Activated CD4-positive, alpha-beta memory T cell treated with anti-CD3 and anti-CD28 coated beads for 36 hours (primary cell): ENCODE results near the gene PRMT9. TPM values are rescaled to one million over a fixed set of nuclear protein-coding genes. Genes with fewer than 3 reads are reported as not detected.
A peak's percentile ranks its signal among the peaks of the same experiment; 100 is the strongest.

ENCODE experiments used
- CTCF ChIA-PET: fragments of 350-600 bp; sonication (Branson Sonifier 250); formaldehyde crosslinking; loops from one replicate; lab custom pipeline; 2021; ENCODE audit warnings: antibody characterized with exemption, inconsistent platforms; lab: Charles Lee
- POLR2A ChIA-PET: fragments of 350-600 bp; sonication (Branson Sonifier 250); formaldehyde crosslinking; loops from one replicate; lab custom pipeline; 2021; ENCODE audit warnings: antibody characterized with exemption; lab: Charles Lee
- DNase-seq: peaks from one replicate; pipeline ENCODE4 v3.0.0-alpha.2; 2020
- H3K27ac Mint-ChIP-seq: one replicate; pipeline ENCODE4 v1.8.0; 2021; ENCODE audit warnings: mixed read lengths
- H3K27me3 Mint-ChIP-seq: one replicate; pipeline ENCODE4 v1.8.0; 2021; ENCODE audit warnings: mixed read lengths
- H3K36me3 Mint-ChIP-seq: one replicate; pipeline ENCODE4 v1.8.0; 2021; ENCODE audit warnings: mixed read lengths
- H3K4me1 Mint-ChIP-seq: one replicate; pipeline ENCODE4 v1.8.0; 2021; ENCODE audit warnings: low read depth, mixed read lengths
- H3K4me3 Mint-ChIP-seq: one replicate; pipeline ENCODE4 v1.8.0; 2021; ENCODE audit warnings: mild to moderate bottlenecking, mixed read lengths
- H3K9me3 Mint-ChIP-seq: one replicate; pipeline ENCODE4 v1.8.0; 2021; ENCODE audit warnings: mixed read lengths
- intact Hi-C: fragments of 100-400 bp; cut with micrococcal nuclease; formaldehyde crosslinking; loops from one replicate; pipeline ENCODE4 v1.15.1; 2023
- total RNA-seq, 2 experiments: library from RNA; stranded (reverse); gene quantifications; one replicate each; pipeline ENCODE4 v1.2.3, GENCODE V29; 2021

PRMT9 gene
- total RNA-seq, 2 experiments from 2014 or later = 7.9 to 8.3 TPM

GRCh38 chr4:147678106-147678505 lies 5.9 kb downstream of the PRMT9 start:
- CTCF ChIA-PET = no interaction called here
- H3K36me3 Mint-ChIP-seq = peaks cover 4% of the 10 kb centered on the region
- intact Hi-C loops = no loop called here

GRCh38 chr4:147674496-147674895 lies 9.5 kb downstream of the PRMT9 start:
- ChIA-PET CTCF (interaction anchor here (3.9 kb wide), 1 partner anchor 192 kb away, joined by 21 read pairs; no protein-coding TSS in a partner anchor), POLR2A (no interaction called here)
- intact Hi-C loops = no loop called here
- Mint-ChIP-seq H3K9me3 (no peaks in the 10 kb centered on the region), H3K4me1 (no peaks in the 10 kb centered on the region), H3K27ac (no peak overlapping the region), H3K36me3 (peaks cover 20% of the 10 kb centered on the region), H3K4me3 (no peak overlapping the region), H3K27me3 (no peaks in the 10 kb centered on the region)
- no peak for DNase-seq

More at GRCh38 chr4:147678106-147678505, 5.9 kb downstream of the PRMT9 start:
- no peak overlapping the region for H3K27ac Mint-ChIP-seq
- no peaks in the 10 kb centered on the region for H3K9me3 Mint-ChIP-seq
- H3K4me1 Mint-ChIP-seq = peaks cover 17% of the 10 kb centered on the region
- POLR2A ChIA-PET = no interaction called here
- H3K27me3 Mint-ChIP-seq = no peaks in the 10 kb centered on the region
- DNase-seq = no peak
- no peak overlapping the region for H3K4me3 Mint-ChIP-seq

DNA sequence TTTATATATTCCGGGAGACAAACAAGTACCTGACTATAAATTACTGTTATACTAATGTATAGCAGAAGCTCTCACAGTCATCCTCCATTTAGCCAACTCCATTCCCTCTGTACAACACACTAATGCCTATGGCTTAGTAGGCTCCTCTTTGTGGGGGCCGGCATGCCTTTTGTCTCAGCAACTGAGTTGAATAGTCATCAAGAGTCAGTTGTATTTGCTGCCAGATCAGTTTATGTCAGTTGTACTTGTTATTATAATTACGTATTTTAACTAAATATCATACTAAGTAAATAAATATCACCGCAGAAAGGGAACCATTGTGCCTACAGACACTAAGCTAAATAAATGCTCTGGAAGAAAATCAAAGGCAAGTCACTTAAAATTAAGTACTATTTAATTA lies 9.9 kb downstream of the PRMT9 start:
- ChIA-PET CTCF (interaction anchor here (3.9 kb wide), 1 partner anchor 192 kb away, joined by 21 read pairs; no protein-coding TSS in a partner anchor), POLR2A (no interaction called here)
- Mint-ChIP-seq H3K27ac (no peak overlapping the region), H3K36me3 (peaks cover 20% of the 10 kb centered on the region), H3K4me1 (no peaks in the 10 kb centered on the region), H3K9me3 (no peaks in the 10 kb centered on the region), H3K27me3 (no peaks in the 10 kb centered on the region), H3K4me3 (no peak overlapping the region)
- intact Hi-C loops = no loop called here
- DNase-seq = no peak

GRCh38 chr4:147658501-147658900 lies 25.5 kb downstream of the PRMT9 start:
- POLR2A ChIA-PET = no interaction called here
- H3K27ac Mint-ChIP-seq = no peak overlapping the region
- DNase-seq = no peak
- intact Hi-C loops = no loop called here
- no peak overlapping the region for H3K4me3 Mint-ChIP-seq
- no peaks in the 10 kb centered on the region for H3K4me1 Mint-ChIP-seq
- no peaks in the 10 kb centered on the region for H3K9me3 Mint-ChIP-seq
- CTCF ChIA-PET = interaction anchor here (1.0 kb wide), 1 partner anchor 209 kb away, joined by 3 read pairs; no protein-coding TSS in a partner anchor
- H3K27me3 Mint-ChIP-seq = no peaks in the 10 kb centered on the region
- H3K36me3 Mint-ChIP-seq = peaks cover 23% of the 10 kb centered on the region

GRCh38 chr4:147655639-147656038 lies 28.3 kb downstream of the PRMT9 start:
- no peak for DNase-seq
- H3K27ac Mint-ChIP-seq = no peak overlapping the region
- H3K27me3 Mint-ChIP-seq = no peaks in the 10 kb centered on the region
- H3K9me3 Mint-ChIP-seq = no peaks in the 10 kb centered on the region
- no peak overlapping the region for H3K4me3 Mint-ChIP-seq
- H3K4me1 Mint-ChIP-seq = peaks cover 3% of the 10 kb centered on the region
- ChIA-PET POLR2A (no interaction called here), CTCF (interaction anchor here (0.7 kb wide), 1 partner anchor 211 kb away, joined by 4 read pairs; no protein-coding TSS in a partner anchor)
- intact Hi-C loops = no loop called here
- peaks cover 25% of the 10 kb centered on the region for H3K36me3 Mint-ChIP-seq

GRCh38 chr4:147651563-147651962 lies 32.4 kb downstream of the PRMT9 start:
- CTCF ChIA-PET = interaction anchor here (1.4 kb wide), 1 partner anchor 215 kb away, joined by 8 read pairs; no protein-coding TSS in a partner anchor
- Mint-ChIP-seq H3K27ac (no peak overlapping the region), H3K4me1 (peaks cover 14% of the 10 kb centered on the region), H3K9me3 (no peaks in the 10 kb centered on the region), H3K27me3 (no peaks in the 10 kb centered on the region), H3K36me3 (peaks cover 36% of the 10 kb centered on the region), H3K4me3 (no peak overlapping the region)
- POLR2A ChIA-PET = no interaction called here
- intact Hi-C loops = no loop called here
- DNase-seq = peak; percentile 12

GRCh38 chr4:147648656-147649055 lies 35.3 kb downstream of the PRMT9 start:
- H3K27me3 Mint-ChIP-seq = no peaks in the 10 kb centered on the region
- no peak overlapping the region for H3K4me3 Mint-ChIP-seq
- ChIA-PET POLR2A (no interaction called here), CTCF (interaction anchor here (1.0 kb wide), 1 partner anchor 24 kb away, joined by 3 read pairs; no protein-coding TSS in a partner anchor)
- intact Hi-C loops = no loop called here
- H3K9me3 Mint-ChIP-seq = no peaks in the 10 kb centered on the region
- peaks cover 26% of the 10 kb centered on the region for H3K4me1 Mint-ChIP-seq
- H3K27ac Mint-ChIP-seq = no peak overlapping the region
- H3K36me3 Mint-ChIP-seq = peaks cover 28% of the 10 kb centered on the region
- no peak for DNase-seq

DNA sequence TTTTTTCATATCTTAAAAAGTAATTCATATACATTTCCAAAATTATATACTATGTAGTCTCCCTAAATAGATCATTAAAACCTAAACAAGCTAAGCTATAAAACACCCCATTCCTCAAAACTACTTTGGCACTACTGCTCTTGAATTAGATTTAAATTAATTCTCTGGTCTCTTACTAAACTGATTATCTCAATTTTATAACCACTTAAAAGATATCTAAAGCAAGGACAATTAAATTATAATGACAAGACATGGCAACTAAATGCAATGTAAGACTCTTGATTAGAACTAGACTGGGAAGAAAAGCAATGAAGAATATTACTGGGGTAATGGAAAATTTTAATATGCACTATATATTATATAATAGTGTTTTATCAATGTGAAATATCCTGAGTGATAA lies 38.9 kb downstream of the PRMT9 start:
- no peak overlapping the region for H3K4me3 Mint-ChIP-seq
- ChIA-PET CTCF (no interaction called here), POLR2A (interaction anchor here (1.2 kb wide), 1 partner anchor 39 kb away, joined by 3 read pairs; the partner anchor contains the start of gene PRMT9)
- peaks cover 30% of the 10 kb centered on the region for H3K36me3 Mint-ChIP-seq
- no peak overlapping the region for H3K27ac Mint-ChIP-seq
- H3K27me3 Mint-ChIP-seq = no peaks in the 10 kb centered on the region
- DNase-seq = no peak
- intact Hi-C loops = no loop called here
- peaks cover 24% of the 10 kb centered on the region for H3K4me1 Mint-ChIP-seq
- H3K9me3 Mint-ChIP-seq = no peaks in the 10 kb centered on the region

GRCh38 chr4:147644471-147644870 lies 39.5 kb downstream of the PRMT9 start:
- POLR2A ChIA-PET = no interaction called here
- no peak overlapping the region for H3K27ac Mint-ChIP-seq
- peaks cover 30% of the 10 kb centered on the region for H3K36me3 Mint-ChIP-seq

DNA sequence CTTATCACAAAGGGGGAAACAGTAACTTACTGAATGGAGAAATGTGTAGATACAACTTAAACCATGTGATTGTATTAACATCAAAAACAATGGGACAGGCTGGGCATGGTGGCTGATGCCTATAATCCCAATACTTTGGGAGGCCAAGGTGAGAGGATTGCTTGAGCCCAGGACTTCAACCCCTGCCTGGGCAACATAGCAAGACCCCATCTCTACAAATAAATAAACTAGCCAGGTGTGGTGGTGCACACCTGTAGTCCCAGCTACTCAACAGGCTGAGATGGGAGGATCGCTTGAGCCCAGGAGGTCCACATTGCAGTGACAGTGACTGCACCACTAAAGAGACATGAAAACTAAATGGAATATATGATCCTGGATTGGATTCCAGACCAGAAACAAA lies 40.3 kb downstream of the PRMT9 start:
- Mint-ChIP-seq H3K36me3 (peaks cover 28% of the 10 kb centered on the region), H3K27me3 (no peaks in the 10 kb centered on the region), H3K9me3 (no peaks in the 10 kb centered on the region), H3K27ac (no peak overlapping the region), H3K4me3 (no peak overlapping the region), H3K4me1 (peaks cover 36% of the 10 kb centered on the region)
- DNase-seq = no peak
- CTCF ChIA-PET = interaction anchor here (1.0 kb wide), 1 partner anchor 223 kb away, joined by 4 read pairs; no protein-coding TSS in a partner anchor
- POLR2A ChIA-PET = no interaction called here
- intact Hi-C loops = no loop called here

More at GRCh38 chr4:147644471-147644870, 39.5 kb downstream of the PRMT9 start:
- Mint-ChIP-seq H3K27me3 (no peaks in the 10 kb centered on the region), H3K4me1 (peaks cover 28% of the 10 kb centered on the region), H3K9me3 (no peaks in the 10 kb centered on the region), H3K4me3 (no peak overlapping the region)
- no peak for DNase-seq
- CTCF ChIA-PET = interaction anchor here (1.0 kb wide), 1 partner anchor 222 kb away, joined by 4 read pairs; no protein-coding TSS in a partner anchor
- intact Hi-C loops = no loop called here

DNA sequence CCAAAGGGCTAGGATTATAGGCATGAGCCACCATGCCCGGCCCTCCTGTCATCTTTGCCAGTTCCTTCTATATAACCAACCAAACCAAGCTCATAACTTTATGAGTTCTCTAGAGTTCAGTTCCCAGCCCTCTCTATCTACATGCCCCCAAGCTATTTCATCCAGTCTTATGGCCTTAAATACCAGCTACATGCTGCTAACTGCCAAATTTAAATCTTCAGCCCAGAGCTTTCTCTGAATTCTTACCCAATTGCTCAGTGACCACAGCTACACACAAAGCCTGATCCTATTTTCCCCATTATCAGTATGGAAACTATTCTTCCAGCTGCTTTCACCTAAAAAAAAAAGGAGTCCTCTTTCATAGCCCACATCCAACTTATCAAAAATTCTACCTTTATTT lies 43.6 kb downstream of the PRMT9 start:
- ChIA-PET CTCF (interaction anchor here (0.9 kb wide), 2 partner anchors 11 to 227 kb away, joined by 3 to 4 read pairs; no protein-coding TSS in a partner anchor), POLR2A (interaction anchor here (1.1 kb wide), 1 partner anchor 23 kb away, joined by 5 read pairs; the partner anchor contains the start of gene TMEM184C)
- no peak overlapping the region for H3K4me3 Mint-ChIP-seq
- intact Hi-C loops = no loop called here
- H3K36me3 Mint-ChIP-seq = peaks cover 36% of the 10 kb centered on the region
- H3K27ac Mint-ChIP-seq = no peak overlapping the region
- no peaks in the 10 kb centered on the region for H3K27me3 Mint-ChIP-seq
- peaks cover 3% of the 10 kb centered on the region for H3K9me3 Mint-ChIP-seq
- H3K4me1 Mint-ChIP-seq = peaks cover 17% of the 10 kb centered on the region
- DNase-seq = no peak

DNA sequence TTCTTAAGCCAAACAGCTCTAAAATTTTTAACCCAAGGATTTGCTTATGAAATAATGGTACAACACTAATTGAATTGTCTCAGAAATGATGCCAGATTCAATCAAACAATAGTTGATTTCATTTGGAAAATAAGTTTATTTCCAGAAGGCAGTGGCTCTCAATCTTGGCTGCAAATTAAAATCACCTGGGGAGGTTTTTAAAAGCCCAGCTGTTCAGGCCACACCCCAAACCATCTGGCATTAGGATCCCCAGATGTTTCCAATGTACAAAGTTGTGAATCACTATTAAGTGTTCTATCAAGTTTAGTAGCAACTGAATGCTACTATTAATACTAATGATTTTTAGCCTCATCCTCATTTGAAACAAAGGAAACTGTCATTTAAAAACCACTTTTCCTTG lies 44.6 kb downstream of the PRMT9 start:
- ChIA-PET CTCF (no interaction called here), POLR2A (no interaction called here)
- Mint-ChIP-seq H3K4me3 (no peak overlapping the region), H3K36me3 (peaks cover 43% of the 10 kb centered on the region), H3K9me3 (peaks cover 3% of the 10 kb centered on the region), H3K4me1 (peaks cover 15% of the 10 kb centered on the region), H3K27ac (no peak overlapping the region), H3K27me3 (no peaks in the 10 kb centered on the region)
- no peak for DNase-seq
- intact Hi-C loops = no loop called here

GRCh38 chr4:147638942-147639341 lies 45.0 kb downstream of the PRMT9 start:
- ChIA-PET CTCF (interaction anchor here (1.8 kb wide), 1 partner anchor 228 kb away, joined by 6 read pairs; no protein-coding TSS in a partner anchor), POLR2A (no interaction called here)
- Mint-ChIP-seq H3K9me3 (peaks cover 3% of the 10 kb centered on the region), H3K27me3 (no peaks in the 10 kb centered on the region), H3K27ac (no peak overlapping the region), H3K4me3 (no peak overlapping the region), H3K4me1 (peaks cover 15% of the 10 kb centered on the region), H3K36me3 (peaks cover 46% of the 10 kb centered on the region)
- intact Hi-C loops = no loop called here
- no peak for DNase-seq
